ENCODE data around the gene TP53BP1.
"Not testable (repeated sequence)": the region's sequence is repeated elsewhere in the genome, so short reads cannot be mapped to it uniquely, and the experiment has no call there.

The TP53BP1 gene

DNA sequence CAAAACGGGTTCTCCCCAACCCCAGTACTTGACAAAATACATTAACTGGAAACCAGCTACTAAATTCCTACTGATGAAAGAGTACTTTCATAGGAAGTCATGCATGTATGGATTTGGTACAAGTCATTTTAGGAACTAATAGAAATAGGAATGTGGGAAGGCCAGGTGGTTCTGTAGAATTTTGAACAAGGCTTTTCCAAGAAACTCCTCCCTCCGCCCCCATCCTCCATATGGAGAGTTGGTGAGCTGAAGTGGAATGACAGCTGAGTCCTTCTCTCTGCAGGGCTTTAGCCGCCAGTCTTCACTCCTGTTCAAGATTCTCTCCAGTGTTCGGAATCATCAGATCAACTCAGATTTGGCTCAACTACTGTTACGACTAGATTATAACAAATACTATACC lies 88.8 kb downstream of the TP53BP1 start:
- in situ Hi-C loops (cut with MboI; ENCODE audit: low sequenced_read_pairs, unreplicated experiment): no loop called here
- DNase-seq (ENCODE audit: low spot score): no peak
- TF ChIP-seq, protein P1, sequence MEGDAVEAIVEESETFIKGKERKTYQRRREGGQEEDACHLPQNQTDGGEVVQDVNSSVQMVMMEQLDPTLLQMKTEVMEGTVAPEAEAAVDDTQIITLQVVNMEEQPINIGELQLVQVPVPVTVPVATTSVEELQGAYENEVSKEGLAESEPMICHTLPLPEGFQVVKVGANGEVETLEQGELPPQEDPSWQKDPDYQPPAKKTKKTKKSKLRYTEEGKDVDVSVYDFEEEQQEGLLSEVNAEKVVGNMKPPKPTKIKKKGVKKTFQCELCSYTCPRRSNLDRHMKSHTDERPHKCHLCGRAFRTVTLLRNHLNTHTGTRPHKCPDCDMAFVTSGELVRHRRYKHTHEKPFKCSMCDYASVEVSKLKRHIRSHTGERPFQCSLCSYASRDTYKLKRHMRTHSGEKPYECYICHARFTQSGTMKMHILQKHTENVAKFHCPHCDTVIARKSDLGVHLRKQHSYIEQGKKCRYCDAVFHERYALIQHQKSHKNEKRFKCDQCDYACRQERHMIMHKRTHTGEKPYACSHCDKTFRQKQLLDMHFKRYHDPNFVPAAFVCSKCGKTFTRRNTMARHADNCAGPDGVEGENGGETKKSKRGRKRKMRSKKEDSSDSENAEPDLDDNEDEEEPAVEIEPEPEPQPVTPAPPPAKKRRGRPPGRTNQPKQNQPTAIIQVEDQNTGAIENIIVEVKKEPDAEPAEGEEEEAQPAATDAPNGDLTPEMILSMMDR (IDR thresholded peaks at IDR 0.05; ENCODE audit: borderline replicate concordance, control extremely low read depth, extremely low read depth, insufficient read depth, missing control alignments): no peak

DNA sequence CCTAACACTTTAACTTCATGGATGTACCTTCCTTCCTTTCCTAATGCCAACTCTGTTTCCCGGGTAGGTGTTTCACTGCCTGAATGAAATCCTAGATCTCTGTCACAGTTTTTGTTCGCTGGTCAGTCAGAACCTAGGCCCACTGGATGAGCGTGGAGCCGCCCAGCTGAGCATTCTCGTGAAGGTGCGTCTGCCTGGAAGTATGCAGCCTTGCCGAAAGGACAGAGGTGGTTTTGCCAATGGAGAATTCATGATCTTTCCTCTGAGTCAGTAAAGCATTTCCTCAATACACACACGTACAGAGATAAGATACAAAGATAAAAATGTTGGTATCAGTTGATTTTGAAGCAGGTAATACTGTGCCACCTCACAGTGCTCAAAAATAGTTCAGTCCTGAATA lies 89.3 kb downstream of the TP53BP1 start:
- in situ Hi-C loops (cut with MboI; ENCODE audit: low sequenced_read_pairs, unreplicated experiment): no loop called here
- TF ChIP-seq, protein P1 (IDR thresholded peaks at IDR 0.05; ENCODE audit: borderline replicate concordance, control extremely low read depth, extremely low read depth, insufficient read depth, missing control alignments): no peak
- no peak for DNase-seq (ENCODE audit: low spot score)

DNA sequence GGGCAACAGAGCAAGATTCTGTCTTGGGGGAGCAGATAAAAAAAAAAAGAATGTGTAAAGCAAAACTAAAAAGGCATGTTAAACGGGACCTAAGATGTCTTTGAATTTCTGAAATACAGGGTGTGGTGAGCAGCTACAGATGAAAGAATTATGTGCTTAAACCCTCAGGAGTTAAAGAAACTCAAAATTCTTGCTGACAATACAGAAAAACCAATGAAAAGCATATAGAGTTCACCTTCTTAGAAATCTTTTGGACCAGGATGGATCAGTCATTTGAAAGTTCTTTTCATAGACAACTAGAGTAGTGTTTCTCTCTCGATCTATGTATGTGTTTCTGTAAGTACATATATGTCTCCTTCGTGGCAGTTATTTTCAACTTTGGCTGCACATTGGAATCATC lies 90.7 kb downstream of the TP53BP1 start:
- no peak for DNase-seq (ENCODE audit: low spot score)
- TF ChIP-seq, protein P1 (IDR thresholded peaks at IDR 0.05; ENCODE audit: borderline replicate concordance, control extremely low read depth, extremely low read depth, insufficient read depth, missing control alignments): no peak
- in situ Hi-C loops (cut with MboI; ENCODE audit: low sequenced_read_pairs, unreplicated experiment): no loop called here

DNA sequence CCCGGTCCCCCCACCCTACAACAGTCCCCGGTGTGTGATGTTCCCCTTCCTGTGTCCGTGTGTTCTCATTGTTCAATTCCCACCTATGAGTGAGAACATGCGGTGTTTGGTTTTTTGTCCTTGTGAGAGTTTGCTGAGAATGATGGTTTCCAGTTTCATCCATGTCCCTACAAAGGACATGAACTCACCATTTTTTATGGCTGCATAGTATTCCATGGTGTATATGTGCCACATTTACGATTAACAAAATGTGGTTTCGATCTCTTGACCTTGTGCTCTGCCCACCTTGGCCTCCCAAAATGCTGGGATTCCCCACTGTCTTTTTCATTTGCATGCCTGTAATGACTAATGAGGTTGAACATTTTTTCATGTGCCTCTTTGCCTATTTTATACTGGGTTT lies 99.4 kb downstream of the TP53BP1 start:
- DNase-seq (ENCODE audit: low spot score); in situ Hi-C loops (cut with MboI; ENCODE audit: low sequenced_read_pairs, unreplicated experiment): not testable (repeated sequence)

DNA sequence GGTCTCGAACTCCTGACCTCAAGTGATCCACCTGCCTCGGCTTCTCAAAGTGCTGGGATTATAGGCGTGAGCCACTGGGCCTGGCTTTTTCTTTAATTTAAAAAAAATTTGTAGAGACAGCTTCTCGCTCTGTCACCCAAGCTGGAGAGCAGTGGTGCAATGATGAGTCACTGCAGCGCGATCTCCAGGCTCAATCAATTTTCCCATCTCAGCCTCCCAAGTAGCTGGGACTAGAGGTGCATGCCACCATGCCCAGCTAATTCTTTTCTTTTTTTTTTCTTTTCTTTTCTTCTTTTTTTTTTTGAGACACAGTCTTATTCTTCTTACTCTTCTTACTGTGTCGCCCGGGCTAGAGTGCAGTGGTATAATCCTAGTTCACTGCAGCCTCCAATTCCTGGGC lies 102.2 kb downstream of the TP53BP1 start:
- TF ChIP-seq, protein P1 (IDR thresholded peaks at IDR 0.05; ENCODE audit: borderline replicate concordance, control extremely low read depth, extremely low read depth, insufficient read depth, missing control alignments): no peak
- DNase-seq (ENCODE audit: low spot score): no peak
- in situ Hi-C loops (cut with MboI; ENCODE audit: low sequenced_read_pairs, unreplicated experiment): no loop called here

DNA sequence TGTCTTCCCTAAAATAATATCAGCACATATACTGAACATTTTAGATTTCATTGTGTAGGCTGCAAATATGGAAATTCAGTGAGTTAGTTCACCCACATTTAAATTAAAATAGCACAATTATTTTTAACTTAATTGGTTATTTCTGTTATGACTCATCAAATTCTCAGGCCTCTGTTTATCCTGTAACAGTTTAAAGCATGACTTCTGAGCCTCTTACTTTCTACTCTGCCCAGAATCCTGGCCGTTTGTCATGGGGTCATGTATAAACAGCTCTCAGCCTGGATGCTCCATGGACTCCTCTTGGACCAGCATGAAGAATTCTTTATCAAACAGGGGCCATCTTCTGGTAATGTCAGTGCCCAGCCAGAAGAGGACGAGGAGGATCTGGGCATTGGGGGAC lies 109.9 kb downstream of the TP53BP1 start:
- in situ Hi-C loops (cut with MboI; ENCODE audit: low sequenced_read_pairs, unreplicated experiment): no loop called here
- peak; percentile 19 for DNase-seq (ENCODE audit: low spot score)
- TF ChIP-seq, protein P1 (IDR thresholded peaks at IDR 0.05; ENCODE audit: borderline replicate concordance, control extremely low read depth, extremely low read depth, insufficient read depth, missing control alignments): no peak

DNA sequence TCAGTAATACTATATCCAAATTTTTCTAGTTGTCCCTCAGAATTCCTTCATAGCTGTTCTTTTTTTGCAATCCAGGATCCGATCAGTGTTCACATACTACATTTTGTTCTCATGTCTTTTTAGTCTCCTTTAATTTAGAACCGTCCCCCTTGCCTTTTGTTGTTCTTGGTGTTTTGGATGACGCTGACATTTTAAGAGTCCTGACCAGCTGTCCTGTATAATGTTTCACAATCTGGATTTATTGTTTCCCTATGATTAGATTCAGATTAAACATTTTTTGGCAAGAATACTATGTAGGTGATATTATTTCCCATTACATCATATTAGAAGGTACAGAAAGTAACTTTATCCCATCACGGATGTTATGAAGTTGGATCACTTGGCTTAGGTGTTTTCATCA lies 110.6 kb downstream of the TP53BP1 start:
- TF ChIP-seq, protein P1 (IDR thresholded peaks at IDR 0.05; ENCODE audit: borderline replicate concordance, control extremely low read depth, extremely low read depth, insufficient read depth, missing control alignments): no peak
- in situ Hi-C loops (cut with MboI; ENCODE audit: low sequenced_read_pairs, unreplicated experiment): no loop called here
- no peak for DNase-seq (ENCODE audit: low spot score)
